Measurements from ENCODE around the gene ZNF254. TPM values are rescaled to one million over a fixed set of nuclear protein-coding genes. Genes with fewer than 3 reads are reported as not detected.
A peak's percentile ranks its signal among the peaks of the same experiment; 100 is the strongest.
"Not testable (repeated sequence)": the region's sequence is repeated elsewhere in the genome, so short reads cannot be mapped to it uniquely, and the experiment has no call there.

The ZNF254 gene
- total RNA-seq, 1 donor from 2014 or later: 29.9 TPM

GRCh38 chr19:24072720-24073119, 14.3 kb upstream of the ZNF254 start:
- H3K27ac Mint-ChIP-seq: no peak overlapping the region
- peaks cover 16% of the 10 kb centered on the region for H3K9me3 Mint-ChIP-seq
- H3K4me3 Mint-ChIP-seq: no peak overlapping the region
- no peak for TF ChIP-seq CTCF (conservative IDR thresholded peaks at IDR 0.05)
- peaks cover 62% of the 10 kb centered on the region for H3K36me3 Mint-ChIP-seq
- peaks cover 11% of the 10 kb centered on the region for H3K4me1 Mint-ChIP-seq (ENCODE audit: unreplicated experiment)
- DNase-seq (ENCODE audit: extremely low spot score, unreplicated experiment): no peak
- H3K27me3 Mint-ChIP-seq: no peaks in the 10 kb centered on the region

- H3K27me3 Mint-ChIP-seq: no peaks in the 10 kb centered on the region
- H3K9me3 Mint-ChIP-seq: peaks cover 16% of the 10 kb centered on the region
- H3K27ac Mint-ChIP-seq: no peak overlapping the region
- TF ChIP-seq CTCF (conservative IDR thresholded peaks at IDR 0.05): no peak
- no peak overlapping the region for H3K4me3 Mint-ChIP-seq
- H3K4me1 Mint-ChIP-seq (ENCODE audit: unreplicated experiment): peaks cover 13% of the 10 kb centered on the region
- no peak for DNase-seq (ENCODE audit: extremely low spot score, unreplicated experiment)
- peaks cover 63% of the 10 kb centered on the region for H3K36me3 Mint-ChIP-seq
Measured at GRCh38 chr19:24073807-24074206, 13.2 kb upstream of the ZNF254 start.

GRCh38 chr19:24074720-24075454, 12.1 kb upstream of the ZNF254 start:
- H3K36me3 Mint-ChIP-seq: peaks cover 67% of the 10 kb centered on the region
- H3K4me1 Mint-ChIP-seq (ENCODE audit: unreplicated experiment): peaks cover 13% of the 10 kb centered on the region
- H3K27ac Mint-ChIP-seq: peak overlapping the region; percentile 67

GRCh38 chr19:24075530-24075929, 11.5 kb upstream of the ZNF254 start:
- Mint-ChIP-seq H3K27ac (peak overlapping the region; percentile 67), H3K4me1 (ENCODE audit: unreplicated experiment) (peaks cover 13% of the 10 kb centered on the region), H3K9me3 (peaks cover 16% of the 10 kb centered on the region), H3K36me3 (peaks cover 63% of the 10 kb centered on the region)
- H3K4me3 Mint-ChIP-seq; DNase-seq (ENCODE audit: extremely low spot score, unreplicated experiment); H3K27me3 Mint-ChIP-seq: not testable (repeated sequence)

More at GRCh38 chr19:24074720-24075454, 12.1 kb upstream of the ZNF254 start:
- TF ChIP-seq CTCF (conservative IDR thresholded peaks at IDR 0.05): no peak
- peaks cover 16% of the 10 kb centered on the region for H3K9me3 Mint-ChIP-seq
- no peak for DNase-seq (ENCODE audit: extremely low spot score, unreplicated experiment)
- H3K27me3 Mint-ChIP-seq: no peaks in the 10 kb centered on the region
- no peak overlapping the region for H3K4me3 Mint-ChIP-seq

GRCh38 chr19:24078680-24079079, 8.3 kb upstream of the ZNF254 start:
- H3K27me3 Mint-ChIP-seq: no peaks in the 10 kb centered on the region
- TF ChIP-seq CTCF (conservative IDR thresholded peaks at IDR 0.05): no peak
- peaks cover 13% of the 10 kb centered on the region for H3K4me1 Mint-ChIP-seq (ENCODE audit: unreplicated experiment)
- H3K9me3 Mint-ChIP-seq: peaks cover 16% of the 10 kb centered on the region
- DNase-seq (ENCODE audit: extremely low spot score, unreplicated experiment): no peak
- no peak overlapping the region for H3K27ac Mint-ChIP-seq
- no peak overlapping the region for H3K4me3 Mint-ChIP-seq
- peaks cover 53% of the 10 kb centered on the region for H3K36me3 Mint-ChIP-seq

GRCh38 chr19:24081056-24081455, 5.9 kb upstream of the ZNF254 start:
- no peak for TF ChIP-seq CTCF (conservative IDR thresholded peaks at IDR 0.05)
- no peaks in the 10 kb centered on the region for H3K27me3 Mint-ChIP-seq
- H3K36me3 Mint-ChIP-seq: peaks cover 29% of the 10 kb centered on the region
- peaks cover under 1% of the 10 kb centered on the region for H3K9me3 Mint-ChIP-seq
- no peak overlapping the region for H3K27ac Mint-ChIP-seq
- no peak for DNase-seq (ENCODE audit: extremely low spot score, unreplicated experiment)
- H3K4me1 Mint-ChIP-seq (ENCODE audit: unreplicated experiment): peaks cover 7% of the 10 kb centered on the region
- H3K4me3 Mint-ChIP-seq: no peak overlapping the region

Measured in type B pancreatic cell (in vitro differentiated cells).